ENCODE measurements around the gene P4HB.

Gene P4HB

DNA sequence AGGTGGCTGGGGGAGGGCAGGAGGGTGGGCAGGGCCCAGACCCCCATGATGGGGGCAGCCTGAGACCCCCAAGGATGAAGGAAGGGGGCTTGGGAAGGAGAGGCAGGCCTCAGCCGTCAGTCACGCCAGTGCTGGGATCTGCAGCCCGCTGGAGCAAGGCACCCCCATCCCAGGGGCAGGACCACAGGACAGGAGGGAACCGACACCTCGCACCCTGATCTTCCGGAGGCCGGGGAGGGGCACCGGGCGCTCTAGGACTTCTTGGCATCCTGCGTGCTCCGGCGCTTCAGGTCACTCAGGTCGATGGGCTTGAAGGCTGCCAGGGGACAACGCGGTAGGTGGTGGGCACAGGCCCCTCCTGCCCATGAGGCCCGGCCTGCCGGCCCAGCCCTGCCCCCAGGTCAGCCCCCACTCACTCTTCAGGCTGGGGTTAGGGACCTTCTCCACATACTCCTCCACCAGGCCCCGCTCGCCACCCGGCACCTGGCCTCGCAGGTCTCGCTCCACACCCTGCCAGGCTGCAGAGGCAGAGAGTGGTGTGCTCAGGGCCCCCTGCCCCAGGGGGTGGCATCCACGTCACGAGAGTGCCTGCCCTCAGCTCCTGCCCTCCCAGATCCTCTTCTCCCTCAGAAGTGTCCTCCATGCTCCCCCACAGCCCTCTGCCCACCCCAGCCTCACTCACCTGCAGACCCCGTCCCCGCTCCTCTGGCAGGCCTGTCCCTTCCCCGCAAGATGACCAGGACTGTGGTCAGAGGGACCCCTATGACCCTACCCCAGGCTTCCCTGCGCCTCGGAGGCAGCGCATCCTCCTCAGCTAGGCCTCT is 37.1 kb downstream of the P4HB start:
- no peaks in the 10 kb centered on the region for H3K27me3 Mint-ChIP-seq (ENCODE audit: low read depth)
- no peaks in the 10 kb centered on the region for H3K36me3 Mint-ChIP-seq (ENCODE audit: low read depth)
- no peaks in the 10 kb centered on the region for H3K9me3 Mint-ChIP-seq
- H3K4me1 Mint-ChIP-seq (ENCODE audit: low read depth) = peaks cover 5% of the 10 kb centered on the region
- no peak overlapping the region for H3K4me3 Mint-ChIP-seq
- H3K27ac Mint-ChIP-seq = no peak overlapping the region

DNA sequence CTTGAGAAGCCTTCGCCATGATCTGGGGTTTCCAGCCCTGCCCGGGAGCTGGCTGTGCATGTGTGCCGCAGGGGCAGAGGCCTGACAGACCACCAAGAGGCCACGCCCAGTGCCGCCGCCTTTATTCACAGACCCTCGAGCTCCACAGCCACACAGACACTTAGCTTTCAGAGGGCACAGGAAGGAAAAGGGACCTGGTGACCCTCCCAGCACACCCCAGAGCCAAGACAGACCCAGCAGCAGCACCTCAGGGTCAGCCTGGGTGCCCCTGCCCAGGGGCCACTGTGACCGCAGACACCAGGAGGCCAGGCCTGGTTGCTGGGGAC is 38.1 kb downstream of the P4HB start:
- Mint-ChIP-seq H3K27me3 (ENCODE audit: low read depth) (peaks cover 6% of the 10 kb centered on the region), H3K27ac (no peak overlapping the region), H3K4me3 (no peak overlapping the region), H3K4me1 (ENCODE audit: low read depth) (peaks cover 8% of the 10 kb centered on the region), H3K9me3 (no peaks in the 10 kb centered on the region), H3K36me3 (ENCODE audit: low read depth) (no peaks in the 10 kb centered on the region)

DNA sequence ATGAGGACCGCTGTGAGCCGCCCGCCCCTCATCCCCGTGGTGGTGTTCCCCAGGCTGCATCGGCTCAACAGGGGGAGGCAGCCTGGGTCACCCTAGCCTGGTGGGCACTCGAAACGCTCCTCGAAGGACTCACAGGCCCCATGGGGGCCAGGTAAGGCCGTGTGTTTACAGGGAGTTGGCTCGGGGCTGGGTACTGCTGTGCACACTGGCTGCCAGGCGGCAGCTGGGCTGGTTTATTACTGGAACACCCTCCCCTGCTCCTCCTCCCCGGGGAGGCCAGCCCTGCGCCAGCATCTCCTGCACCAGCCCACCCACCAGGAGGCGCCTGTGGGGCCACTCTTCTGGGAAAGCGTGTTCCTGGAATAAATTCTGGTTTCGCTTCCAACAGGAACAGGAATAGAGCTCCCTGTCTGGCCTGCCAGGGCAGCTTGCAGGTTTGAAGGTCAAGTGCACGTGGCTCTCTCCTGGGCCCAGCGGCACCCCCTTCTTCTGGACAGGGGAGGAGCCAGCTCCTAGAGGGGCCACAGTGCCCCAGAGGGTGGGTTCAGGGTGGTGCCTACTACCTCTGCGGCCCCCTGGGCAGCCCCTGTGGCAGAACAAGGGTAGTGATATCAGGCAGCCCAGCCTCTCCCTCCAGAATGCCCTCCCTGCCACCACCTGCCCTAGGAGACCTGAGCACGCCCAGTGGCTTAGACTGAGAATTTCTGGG is 38.6 kb downstream of the P4HB start:
- Mint-ChIP-seq H3K27me3 (ENCODE audit: low read depth) (peaks cover 9% of the 10 kb centered on the region), H3K4me1 (ENCODE audit: low read depth) (peaks cover 8% of the 10 kb centered on the region), H3K4me3 (no peak overlapping the region), H3K9me3 (no peaks in the 10 kb centered on the region), H3K36me3 (ENCODE audit: low read depth) (no peaks in the 10 kb centered on the region), H3K27ac (no peak overlapping the region)

DNA sequence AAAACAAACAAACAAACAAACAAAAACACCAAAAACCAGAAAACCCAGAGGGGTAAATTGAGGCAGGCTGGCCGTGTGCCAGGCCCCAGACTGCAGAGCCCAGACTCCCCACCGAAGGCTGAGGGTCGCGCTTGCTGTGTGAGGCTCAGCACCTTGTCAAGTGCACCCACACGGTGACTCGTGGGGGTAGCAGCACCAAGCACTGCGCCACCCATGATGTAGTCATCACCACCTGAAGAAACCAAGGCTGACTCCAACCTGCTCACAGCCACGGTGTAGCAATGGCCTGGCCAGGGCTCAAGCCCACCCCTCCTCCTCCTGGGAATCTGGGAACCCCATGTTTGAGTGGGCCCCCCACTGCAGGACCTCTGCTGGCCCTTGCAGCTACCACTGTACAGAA is 39.2 kb downstream of the P4HB start:
- Mint-ChIP-seq H3K4me3 (no peak overlapping the region), H3K4me1 (ENCODE audit: low read depth) (peaks cover 7% of the 10 kb centered on the region), H3K27me3 (ENCODE audit: low read depth) (peaks cover 12% of the 10 kb centered on the region), H3K9me3 (no peaks in the 10 kb centered on the region), H3K36me3 (ENCODE audit: low read depth) (no peaks in the 10 kb centered on the region), H3K27ac (no peak overlapping the region)

DNA sequence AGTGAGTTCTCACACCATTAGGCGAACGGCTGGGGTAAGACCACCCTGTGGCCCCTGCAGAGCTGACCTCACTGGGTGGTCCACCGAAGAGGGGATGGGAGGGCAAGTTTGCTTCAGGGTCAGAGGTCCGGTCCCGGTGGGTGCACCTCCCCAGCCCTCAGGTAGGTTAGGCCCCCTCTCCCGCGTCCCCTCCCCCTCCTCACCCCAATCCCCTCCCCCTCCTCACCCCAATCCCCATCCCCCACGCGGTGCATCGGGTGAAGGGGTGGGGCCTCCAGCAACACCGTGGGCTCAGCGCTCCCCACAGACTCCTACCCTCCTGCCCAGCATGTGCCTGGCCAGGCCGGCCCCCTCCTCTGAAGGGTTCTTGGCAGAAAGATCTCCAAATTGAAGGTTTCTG is 40.6 kb downstream of the P4HB start:
- H3K4me1 Mint-ChIP-seq (ENCODE audit: low read depth) = peaks cover 5% of the 10 kb centered on the region
- no peak overlapping the region for H3K27ac Mint-ChIP-seq
- H3K4me3 Mint-ChIP-seq = no peak overlapping the region
- no peaks in the 10 kb centered on the region for H3K9me3 Mint-ChIP-seq
- H3K36me3 Mint-ChIP-seq (ENCODE audit: low read depth) = no peaks in the 10 kb centered on the region
- H3K27me3 Mint-ChIP-seq (ENCODE audit: low read depth) = peaks cover 14% of the 10 kb centered on the region

DNA sequence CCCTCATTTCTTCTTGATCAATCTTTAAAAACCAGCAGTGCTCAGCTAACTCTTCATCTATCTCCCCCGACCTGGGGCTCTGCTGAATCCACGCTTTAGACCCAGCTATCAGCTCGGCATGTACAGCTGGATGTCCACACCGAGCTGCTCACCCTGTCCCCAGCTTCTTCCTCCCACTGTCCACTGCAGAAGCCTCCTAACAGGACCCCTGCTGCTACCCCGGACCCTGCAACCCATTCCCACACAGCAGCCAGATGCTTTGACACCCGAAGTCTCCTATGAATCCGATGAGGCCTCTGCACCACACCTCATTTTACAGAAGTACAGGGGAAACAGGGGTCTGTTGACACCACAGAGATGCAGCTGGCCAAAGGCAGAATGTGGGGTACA is 42.6 kb downstream of the P4HB start:
- Mint-ChIP-seq H3K27ac (no peak overlapping the region), H3K27me3 (ENCODE audit: low read depth) (peaks cover 14% of the 10 kb centered on the region), H3K9me3 (no peaks in the 10 kb centered on the region), H3K4me3 (no peak overlapping the region), H3K36me3 (ENCODE audit: low read depth) (no peaks in the 10 kb centered on the region), H3K4me1 (ENCODE audit: low read depth) (peaks cover 5% of the 10 kb centered on the region)

DNA sequence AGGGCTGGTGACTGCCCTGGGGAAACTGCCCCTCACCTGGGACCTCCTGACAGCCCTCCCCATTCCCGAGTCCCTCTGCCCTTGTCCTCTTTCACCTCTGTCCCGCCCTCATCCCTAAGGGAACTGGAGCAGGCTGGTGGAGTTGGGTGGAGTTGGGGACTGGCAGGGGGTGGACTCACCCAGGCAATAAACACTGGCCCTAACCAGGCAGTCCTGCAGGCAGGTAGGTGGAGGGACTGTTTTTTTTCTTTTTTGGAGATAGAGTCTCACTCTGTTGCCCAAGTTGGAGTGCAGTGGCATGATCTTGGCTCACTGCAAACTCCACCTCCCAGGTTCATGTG is 44.7 kb downstream of the P4HB start:
- Mint-ChIP-seq H3K27me3 (ENCODE audit: low read depth) (peaks cover 14% of the 10 kb centered on the region), H3K27ac (no peak overlapping the region), H3K9me3 (no peaks in the 10 kb centered on the region), H3K4me3 (no peak overlapping the region), H3K36me3 (ENCODE audit: low read depth) (no peaks in the 10 kb centered on the region), H3K4me1 (ENCODE audit: low read depth) (peaks cover 3% of the 10 kb centered on the region)

DNA sequence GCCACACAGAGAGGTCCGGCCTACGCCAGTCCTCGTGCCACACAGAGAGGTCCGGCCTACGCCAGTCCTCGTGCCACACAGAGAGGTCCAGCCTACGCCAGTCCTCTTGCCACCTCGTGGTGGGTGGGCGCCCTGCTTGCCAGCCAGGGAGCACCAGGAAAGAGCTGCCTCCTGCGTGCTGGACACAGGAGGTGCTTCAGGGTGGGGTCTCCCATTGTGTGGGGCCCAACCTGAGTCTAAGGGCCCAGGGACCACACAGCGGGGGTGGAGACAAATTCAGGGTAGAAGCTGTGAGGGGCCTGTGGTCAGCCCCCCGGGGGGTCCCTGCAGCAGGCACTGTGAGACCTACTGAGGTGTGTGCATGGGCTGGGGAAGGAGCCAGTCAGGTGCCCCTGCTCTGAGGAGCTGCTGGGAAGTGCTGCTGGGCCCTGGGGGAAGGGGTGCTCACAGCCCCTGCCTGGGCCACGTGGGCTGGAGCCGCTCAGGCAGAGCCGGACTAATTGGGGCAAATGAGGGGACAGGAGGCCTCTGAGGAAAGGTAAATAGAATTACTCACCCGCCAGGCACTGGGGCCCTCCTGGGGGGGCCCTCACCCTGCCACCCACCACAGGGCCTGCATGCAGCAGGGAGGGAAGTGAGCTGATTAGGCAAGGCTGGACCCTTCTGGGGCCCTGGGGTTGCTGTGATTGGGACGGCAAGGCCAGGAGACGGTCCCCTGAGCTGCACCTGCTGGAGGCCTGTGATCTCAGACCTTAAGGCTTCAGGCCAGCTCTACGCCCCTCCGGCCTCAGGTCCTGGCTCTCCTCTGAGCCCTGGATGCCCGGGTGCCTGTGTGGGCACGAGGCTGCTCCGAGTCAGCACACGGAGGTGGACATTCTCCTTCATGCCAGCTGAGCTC is 45.3 kb downstream of the P4HB start:
- Mint-ChIP-seq H3K27ac (no peak overlapping the region), H3K9me3 (no peaks in the 10 kb centered on the region), H3K4me1 (ENCODE audit: low read depth) (peaks cover 3% of the 10 kb centered on the region), H3K27me3 (ENCODE audit: low read depth) (peaks cover 14% of the 10 kb centered on the region), H3K4me3 (no peak overlapping the region), H3K36me3 (ENCODE audit: low read depth) (no peaks in the 10 kb centered on the region)

DNA sequence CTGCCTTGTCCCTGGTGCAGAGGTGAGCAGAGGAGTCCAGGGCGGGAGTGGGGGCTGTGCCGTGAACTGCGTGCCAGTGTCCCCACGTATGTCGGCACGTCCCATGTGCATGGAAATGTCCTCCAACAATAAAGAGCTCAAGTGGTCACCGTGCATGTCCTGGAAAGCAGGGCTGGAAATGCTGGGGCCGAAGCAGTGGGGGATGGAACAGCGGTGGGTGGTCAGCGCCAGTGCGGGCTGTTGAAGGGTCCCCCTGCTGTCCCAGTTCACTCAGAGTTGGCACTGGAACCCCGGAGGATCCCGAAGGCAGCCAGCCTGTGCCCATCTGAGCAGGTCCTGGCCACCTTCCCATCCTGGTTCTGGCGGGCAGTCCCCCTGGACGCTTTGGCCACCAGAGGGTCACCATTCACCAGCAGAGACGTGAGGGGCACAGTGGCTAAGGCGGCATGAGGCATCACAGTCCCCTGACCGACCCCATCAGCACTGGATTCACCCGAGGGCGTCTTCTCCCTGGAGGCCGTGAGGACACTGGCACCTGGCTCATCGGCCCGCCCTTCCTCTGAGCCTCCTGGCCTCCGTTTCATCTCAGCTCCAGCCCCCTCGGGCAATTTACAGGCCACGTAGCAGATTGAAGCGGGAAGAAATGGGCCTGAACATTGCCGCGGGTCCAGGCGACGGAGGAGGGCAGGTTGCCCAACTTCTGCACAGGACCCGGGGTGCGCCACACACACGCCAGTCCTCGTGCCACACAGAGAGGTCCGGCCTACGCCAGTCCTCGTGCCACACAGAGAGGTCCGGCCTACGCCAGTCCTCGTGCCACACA is 46.3 kb downstream of the P4HB start:
- peaks cover 3% of the 10 kb centered on the region for H3K4me1 Mint-ChIP-seq (ENCODE audit: low read depth)
- H3K27ac Mint-ChIP-seq = no peak overlapping the region
- peaks cover 17% of the 10 kb centered on the region for H3K27me3 Mint-ChIP-seq (ENCODE audit: low read depth)
- no peaks in the 10 kb centered on the region for H3K36me3 Mint-ChIP-seq (ENCODE audit: low read depth)
- no peaks in the 10 kb centered on the region for H3K9me3 Mint-ChIP-seq
- H3K4me3 Mint-ChIP-seq = no peak overlapping the region

DNA sequence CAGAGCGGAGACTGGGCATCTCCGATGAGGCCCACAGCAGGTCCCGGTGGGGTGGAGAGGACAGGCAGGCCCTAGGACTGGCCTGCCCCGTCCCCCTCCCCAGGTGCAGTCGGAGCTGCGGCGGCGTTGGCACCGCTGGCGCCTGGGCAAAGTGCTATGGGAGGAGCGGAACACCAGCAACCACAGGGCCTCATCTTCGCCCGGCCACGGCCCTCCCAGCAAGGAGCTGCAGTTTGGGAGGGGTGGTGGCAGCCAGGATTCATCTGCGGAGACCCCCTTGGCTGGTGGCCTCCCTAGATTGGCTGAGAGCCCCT is 47.0 kb downstream of the P4HB start:
- Mint-ChIP-seq H3K27ac (no peak overlapping the region), H3K4me3 (no peak overlapping the region), H3K4me1 (ENCODE audit: low read depth) (peaks cover 3% of the 10 kb centered on the region), H3K27me3 (ENCODE audit: low read depth) (peaks cover 17% of the 10 kb centered on the region), H3K36me3 (ENCODE audit: low read depth) (no peaks in the 10 kb centered on the region), H3K9me3 (no peaks in the 10 kb centered on the region)

DNA sequence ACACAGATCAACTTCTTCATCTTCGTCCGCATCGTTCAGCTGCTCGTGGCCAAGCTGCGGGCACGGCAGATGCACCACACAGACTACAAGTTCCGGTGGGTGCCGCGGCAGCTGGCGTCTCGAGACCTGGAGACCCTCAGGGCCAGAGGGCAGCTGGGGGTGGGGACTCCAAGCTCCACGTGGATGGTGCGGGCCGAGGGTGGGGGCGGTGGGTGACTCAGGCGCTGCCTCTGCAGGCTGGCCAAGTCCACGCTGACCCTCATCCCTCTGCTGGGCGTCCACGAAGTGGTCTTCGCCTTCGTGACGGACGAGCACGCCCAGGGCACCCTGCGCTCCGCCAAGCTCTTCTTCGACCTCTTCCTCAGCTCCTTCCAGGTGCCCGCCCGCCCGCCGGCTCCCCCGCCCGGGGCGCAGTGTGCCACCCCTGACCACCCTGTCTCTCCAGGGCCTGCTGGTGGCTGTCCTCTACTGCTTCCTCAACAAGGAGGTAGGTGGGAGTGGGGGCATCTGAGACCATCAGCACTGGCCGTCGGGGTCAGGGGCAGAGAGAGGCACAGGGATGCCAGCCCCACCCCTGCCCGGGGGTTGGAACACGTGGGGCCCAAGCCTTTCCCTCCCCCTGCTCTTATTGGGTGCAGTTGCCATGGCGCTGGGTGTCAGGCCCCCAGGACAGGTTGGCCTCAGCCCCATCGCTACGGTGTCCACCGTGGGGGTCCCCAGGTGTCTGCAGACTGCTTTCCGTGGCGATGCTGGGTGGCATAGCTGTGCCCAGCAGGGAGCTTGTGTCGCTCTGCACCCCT is 47.6 kb downstream of the P4HB start:
- Mint-ChIP-seq H3K27ac (no peak overlapping the region), H3K9me3 (no peaks in the 10 kb centered on the region), H3K4me3 (no peak overlapping the region), H3K27me3 (ENCODE audit: low read depth) (peaks cover 15% of the 10 kb centered on the region), H3K4me1 (ENCODE audit: low read depth) (peaks cover 2% of the 10 kb centered on the region), H3K36me3 (ENCODE audit: low read depth) (no peaks in the 10 kb centered on the region)

DNA sequence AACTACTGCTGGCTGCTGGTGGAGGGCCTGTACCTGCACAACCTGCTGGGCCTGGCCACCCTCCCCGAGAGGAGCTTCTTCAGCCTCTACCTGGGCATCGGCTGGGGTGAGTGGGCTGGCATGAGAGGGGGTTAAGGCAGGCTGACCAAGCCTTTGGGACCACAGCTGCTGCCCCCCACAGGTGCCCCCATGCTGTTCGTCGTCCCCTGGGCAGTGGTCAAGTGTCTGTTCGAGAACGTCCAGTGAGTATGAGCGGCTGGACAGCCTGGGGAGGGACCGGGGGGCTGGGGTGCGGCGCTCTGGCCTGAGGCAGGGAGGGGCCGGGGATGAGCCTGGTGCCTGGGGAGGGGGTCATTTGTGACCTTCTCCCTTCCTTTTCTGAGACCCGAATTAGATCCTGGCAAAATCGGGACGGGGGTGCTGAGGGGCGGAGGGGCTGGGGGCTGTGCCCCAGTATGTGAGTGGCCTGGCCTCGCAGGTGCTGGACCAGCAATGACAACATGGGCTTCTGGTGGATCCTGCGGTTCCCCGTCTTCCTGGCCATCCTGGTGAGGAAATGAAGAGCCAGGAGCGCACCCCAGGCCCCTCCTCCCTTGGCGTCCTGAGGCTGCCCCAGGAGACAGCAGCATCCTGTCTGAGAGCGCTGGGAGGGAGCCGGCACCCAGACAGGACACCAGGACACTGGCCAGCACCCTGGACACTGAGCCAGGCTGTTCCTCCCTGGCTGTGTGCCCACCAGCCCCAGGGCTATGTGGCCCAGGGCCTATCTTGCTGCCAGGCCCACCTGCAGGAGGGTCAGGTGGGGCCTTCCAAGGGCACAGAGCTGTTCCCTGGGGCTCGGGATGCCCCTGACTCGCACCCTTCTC is 48.4 kb downstream of the P4HB start:
- Mint-ChIP-seq H3K4me1 (ENCODE audit: low read depth) (no peaks in the 10 kb centered on the region), H3K27ac (no peak overlapping the region), H3K9me3 (no peaks in the 10 kb centered on the region), H3K36me3 (ENCODE audit: low read depth) (no peaks in the 10 kb centered on the region), H3K27me3 (ENCODE audit: low read depth) (peaks cover 15% of the 10 kb centered on the region), H3K4me3 (no peak overlapping the region)

Data from T-helper 1 cell treated with Interleukin-12 subunit alpha and Interleukin-12 subunit beta and Interleukin-4 antibody, amounts not matched to agents 30 μg/mL and 1 μg/mL, for 36 hours (primary cell).